PFSK-1 (cell line): Measurements from ENCODE around the gene TTF2.

Experiments
- FOXP2 ChIP-seq: optimal IDR thresholded peaks from 2 replicates; pipeline ENCODE3; 2011; ENCODE audit warnings: borderline replicate concordance, control low read depth, inconsistent platforms; ENCODE audit not compliant: insufficient read depth; ENCODE audit errors: extremely low read length, extremely low read depth
- POLR2AphosphoS5 ChIP-seq: IDR thresholded peaks from 2 replicates; pipeline ENCODE4 v1.6.1; 2012; ENCODE audit warnings: low read depth, mild to moderate bottlenecking, control low read depth, low read length, moderate library complexity
- SIN3A ChIP-seq: IDR thresholded peaks from 2 replicates; pipeline ENCODE4 v1.6.1; 2012; ENCODE audit warnings: mild to moderate bottlenecking, low read length, moderate library complexity, borderline replicate concordance; ENCODE audit not compliant: insufficient read depth
- TAF1 ChIP-seq: IDR thresholded peaks from 2 replicates; pipeline ENCODE4 v1.6.1; 2012; ENCODE audit warnings: low read length, control low read depth, borderline replicate concordance; ENCODE audit not compliant: insufficient read depth
- TF ChIP-seq, protein P1 (sequence below), 2 experiments: IDR thresholded peaks; 2 replicates each; pipeline versions ENCODE4 v1.6.1 to v1.8.0; 2011 to 2012; ENCODE audit warnings: low read depth in 2 of 2, low read length in 2 of 2, control low read depth in 1 of 2, inconsistent platforms in 1 of 2, mild to moderate bottlenecking in 1 of 2, moderate library complexity in 1 of 2; ENCODE audit not compliant: insufficient read depth in 1 of 2

The TTF2 gene

DNA sequence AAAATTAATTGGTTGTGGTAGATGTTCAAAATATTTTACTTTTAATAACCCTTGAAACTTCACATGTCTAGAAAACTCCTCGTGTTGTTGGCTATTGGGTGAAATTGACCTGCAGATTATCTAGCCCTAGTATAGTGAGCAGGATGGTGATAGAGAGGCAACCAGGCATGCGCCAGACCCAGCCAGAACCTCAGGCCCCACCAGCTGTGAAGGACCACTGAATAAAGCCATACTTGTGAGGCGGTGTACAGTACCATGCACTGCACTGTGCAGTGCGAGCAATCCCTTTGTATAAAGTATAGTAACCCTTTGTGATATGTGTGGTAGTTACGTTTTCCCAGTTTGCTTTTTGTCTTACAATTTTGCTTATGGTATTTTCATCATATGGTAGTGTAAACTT lies 8.5 kb downstream of the TTF2 start:
- TF ChIP-seq FOXP2 (no peak), POLR2AphosphoS5 (no peak), SIN3A (no peak), TAF1 (no peak)
- TF ChIP-seq, protein P1, sequence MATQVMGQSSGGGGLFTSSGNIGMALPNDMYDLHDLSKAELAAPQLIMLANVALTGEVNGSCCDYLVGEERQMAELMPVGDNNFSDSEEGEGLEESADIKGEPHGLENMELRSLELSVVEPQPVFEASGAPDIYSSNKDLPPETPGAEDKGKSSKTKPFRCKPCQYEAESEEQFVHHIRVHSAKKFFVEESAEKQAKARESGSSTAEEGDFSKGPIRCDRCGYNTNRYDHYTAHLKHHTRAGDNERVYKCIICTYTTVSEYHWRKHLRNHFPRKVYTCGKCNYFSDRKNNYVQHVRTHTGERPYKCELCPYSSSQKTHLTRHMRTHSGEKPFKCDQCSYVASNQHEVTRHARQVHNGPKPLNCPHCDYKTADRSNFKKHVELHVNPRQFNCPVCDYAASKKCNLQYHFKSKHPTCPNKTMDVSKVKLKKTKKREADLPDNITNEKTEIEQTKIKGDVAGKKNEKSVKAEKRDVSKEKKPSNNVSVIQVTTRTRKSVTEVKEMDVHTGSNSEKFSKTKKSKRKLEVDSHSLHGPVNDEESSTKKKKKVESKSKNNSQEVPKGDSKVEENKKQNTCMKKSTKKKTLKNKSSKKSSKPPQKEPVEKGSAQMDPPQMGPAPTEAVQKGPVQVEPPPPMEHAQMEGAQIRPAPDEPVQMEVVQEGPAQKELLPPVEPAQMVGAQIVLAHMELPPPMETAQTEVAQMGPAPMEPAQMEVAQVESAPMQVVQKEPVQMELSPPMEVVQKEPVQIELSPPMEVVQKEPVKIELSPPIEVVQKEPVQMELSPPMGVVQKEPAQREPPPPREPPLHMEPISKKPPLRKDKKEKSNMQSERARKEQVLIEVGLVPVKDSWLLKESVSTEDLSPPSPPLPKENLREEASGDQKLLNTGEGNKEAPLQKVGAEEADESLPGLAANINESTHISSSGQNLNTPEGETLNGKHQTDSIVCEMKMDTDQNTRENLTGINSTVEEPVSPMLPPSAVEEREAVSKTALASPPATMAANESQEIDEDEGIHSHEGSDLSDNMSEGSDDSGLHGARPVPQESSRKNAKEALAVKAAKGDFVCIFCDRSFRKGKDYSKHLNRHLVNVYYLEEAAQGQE (IDR thresholded peaks at IDR 0.05; ENCODE audit: insufficient read depth in 1 of 2, low read depth in 2 of 2, low read length in 2 of 2), result no peak

DNA sequence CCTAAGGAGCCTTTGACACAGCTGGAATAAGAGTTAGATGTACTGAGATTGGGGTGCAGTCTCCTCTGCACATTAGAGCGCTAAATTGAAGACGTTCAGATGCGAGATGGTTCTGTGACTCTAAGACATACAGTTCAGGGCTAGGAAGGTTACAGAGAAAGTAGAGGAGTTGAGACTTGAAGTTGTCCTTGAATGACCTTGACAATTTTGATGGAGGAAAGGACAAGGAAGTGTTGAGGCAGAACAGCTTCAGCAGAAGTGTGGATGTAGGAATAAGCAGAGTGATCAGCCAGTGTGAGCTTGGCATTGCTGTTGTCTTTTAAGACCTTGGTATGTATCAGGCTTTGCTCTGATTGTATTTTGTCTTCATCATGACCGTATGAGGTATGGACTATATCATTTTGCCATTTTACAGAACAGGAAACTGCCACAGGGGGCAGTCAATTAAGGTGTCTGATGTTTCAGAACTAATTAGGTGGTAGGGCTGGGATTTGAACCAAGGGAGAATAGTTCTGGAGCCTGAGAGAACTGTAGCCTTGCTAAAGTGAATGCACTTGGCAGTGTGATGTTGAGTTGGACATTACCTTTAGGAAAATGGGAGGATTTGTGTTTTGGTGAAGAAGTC lies 9.2 kb downstream of the TTF2 start:
- TF ChIP-seq, protein P1 (IDR thresholded peaks at IDR 0.05; ENCODE audit: insufficient read depth in 1 of 2, low read depth in 2 of 2, low read length in 2 of 2), result no peak
- TF ChIP-seq SIN3A (no peak), FOXP2 (no peak), POLR2AphosphoS5 (no peak), TAF1 (no peak)

DNA sequence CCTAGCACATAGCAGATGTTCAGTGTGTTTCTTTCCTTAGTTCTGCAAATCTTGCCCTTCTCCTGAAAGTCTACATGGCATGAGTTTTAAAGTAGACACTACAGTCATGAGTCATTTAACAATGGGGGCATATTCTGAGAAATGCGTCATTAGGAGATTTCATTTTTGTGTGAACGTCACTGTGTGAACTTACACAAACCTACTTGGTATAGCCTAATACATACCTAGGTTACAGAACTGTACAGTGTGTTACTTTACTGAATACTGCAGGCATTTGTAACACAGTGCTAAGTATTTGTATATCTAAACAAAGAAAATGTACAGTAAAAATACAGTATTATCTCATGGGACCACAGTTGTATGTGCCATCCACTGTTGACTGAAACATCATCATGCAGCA lies 10.0 kb downstream of the TTF2 start:
- TF ChIP-seq TAF1 (no peak), FOXP2 (no peak), POLR2AphosphoS5 (no peak), SIN3A (no peak)
- TF ChIP-seq, protein P1 (IDR thresholded peaks at IDR 0.05; ENCODE audit: insufficient read depth in 1 of 2, low read depth in 2 of 2, low read length in 2 of 2), result no peak

DNA sequence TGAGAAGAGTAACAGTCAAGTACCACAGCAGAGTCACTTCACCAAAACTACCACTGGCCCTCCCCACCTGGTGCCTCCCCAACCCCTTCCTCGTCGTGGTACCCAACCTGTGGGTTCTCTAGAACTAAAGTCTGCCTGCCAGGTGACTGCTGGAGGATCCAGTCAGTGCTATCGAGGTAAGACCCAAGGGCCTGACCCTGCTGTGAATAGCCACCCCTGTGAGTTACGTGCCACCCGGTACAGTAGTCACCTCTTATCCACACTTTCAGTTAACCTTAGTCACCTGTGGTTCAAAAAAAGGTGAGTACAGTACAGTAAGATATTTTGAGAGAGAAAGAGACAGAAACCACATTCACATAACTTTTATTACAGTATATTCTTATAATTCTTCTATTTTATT lies 16.5 kb downstream of the TTF2 start:
- TF ChIP-seq TAF1, result no peak
- TF ChIP-seq SIN3A, result no peak
- TF ChIP-seq, protein P1 (IDR thresholded peaks at IDR 0.05; ENCODE audit: insufficient read depth in 1 of 2, low read depth in 2 of 2, low read length in 2 of 2), result no peak
- no peak for TF ChIP-seq FOXP2
- no peak for TF ChIP-seq POLR2AphosphoS5
